Activated naive CD8-positive, alpha-beta T cell (primary cell): ENCODE results near the gene KLK11.
A peak's percentile ranks its signal among the peaks of the same experiment; 100 is the strongest.

ENCODE experiments used
- H3K27ac Mint-ChIP-seq: one replicate; pipeline ENCODE4 v1.8.0; 2021; ENCODE audit warnings: mixed read lengths
- H3K27me3 Mint-ChIP-seq: one replicate; pipeline ENCODE4 v1.8.0; 2021; ENCODE audit warnings: mixed read lengths
- H3K36me3 Mint-ChIP-seq: one replicate; pipeline ENCODE4 v1.8.0; 2021; ENCODE audit warnings: mixed read lengths
- H3K4me1 Mint-ChIP-seq: one replicate; pipeline ENCODE4 v1.8.0; 2021; ENCODE audit warnings: low read depth, mixed read lengths
- H3K4me3 Mint-ChIP-seq: one replicate; pipeline ENCODE4 v1.8.0; 2021; ENCODE audit warnings: mild to moderate bottlenecking, mixed read lengths
- H3K9me3 Mint-ChIP-seq: one replicate; pipeline ENCODE4 v1.8.0; 2021; ENCODE audit warnings: low read depth, mixed read lengths

The KLK11 gene

DNA sequence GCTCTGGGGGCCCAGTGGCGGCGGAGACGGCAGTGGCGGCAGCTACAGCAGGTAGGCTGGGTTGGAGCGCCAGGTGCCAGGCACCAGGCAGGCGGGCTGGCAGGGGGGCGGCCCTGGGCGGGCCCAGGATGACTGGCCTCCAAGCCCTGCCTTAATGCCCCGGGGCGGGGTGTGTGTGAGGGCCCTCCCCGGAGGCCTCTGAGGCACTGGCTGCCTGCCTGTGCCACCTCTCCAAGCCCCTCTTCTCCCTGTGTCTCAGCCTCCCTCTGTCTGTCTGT lies at the start of gene KLK11:
KLK11 (minus strand) TSS at position 63 of the 278 bp plus-strand sequence. CDS start 985 bp downstream, outside the sequence.
- H3K36me3 Mint-ChIP-seq: no peaks in the 10 kb centered on the region
- peaks cover 25% of the 10 kb centered on the region for H3K27me3 Mint-ChIP-seq
- H3K9me3 Mint-ChIP-seq: no peaks in the 10 kb centered on the region
- no peak within 1 kb of the TSS for H3K27ac Mint-ChIP-seq
- H3K4me1 Mint-ChIP-seq: no peaks in the 10 kb centered on the region
- no peak within 1 kb of the TSS for H3K4me3 Mint-ChIP-seq

- Mint-ChIP-seq H3K4me3 (no peak overlapping the region), H3K9me3 (peaks cover 17% of the 10 kb centered on the region), H3K27me3 (peaks cover 7% of the 10 kb centered on the region), H3K36me3 (peaks cover 9% of the 10 kb centered on the region), H3K27ac (no peak overlapping the region), H3K4me1 (no peaks in the 10 kb centered on the region)
Measured at GRCh38 chr19:51075998-51076397, 49.6 kb upstream of the KLK11 start.

DNA sequence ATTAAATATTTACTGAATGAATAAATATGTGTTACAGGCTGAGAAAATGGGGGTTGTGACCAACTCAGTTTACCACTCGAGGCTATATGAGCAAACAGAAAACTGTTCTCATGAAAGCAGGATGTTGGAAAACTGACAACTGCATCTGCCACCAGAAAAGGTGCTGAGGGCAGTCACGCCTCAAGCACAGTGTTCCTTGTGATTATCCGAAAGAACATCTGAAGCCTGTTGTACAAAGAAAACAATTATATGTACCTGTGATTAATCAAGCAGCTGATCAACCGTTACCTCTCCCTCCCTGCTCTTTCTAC lies 44.6 kb upstream of the KLK11 start:
- Mint-ChIP-seq H3K27me3 (peaks cover 16% of the 10 kb centered on the region), H3K4me1 (no peaks in the 10 kb centered on the region), H3K27ac (no peak overlapping the region), H3K4me3 (no peak overlapping the region), H3K36me3 (peaks cover 9% of the 10 kb centered on the region), H3K9me3 (peaks cover 17% of the 10 kb centered on the region)

DNA sequence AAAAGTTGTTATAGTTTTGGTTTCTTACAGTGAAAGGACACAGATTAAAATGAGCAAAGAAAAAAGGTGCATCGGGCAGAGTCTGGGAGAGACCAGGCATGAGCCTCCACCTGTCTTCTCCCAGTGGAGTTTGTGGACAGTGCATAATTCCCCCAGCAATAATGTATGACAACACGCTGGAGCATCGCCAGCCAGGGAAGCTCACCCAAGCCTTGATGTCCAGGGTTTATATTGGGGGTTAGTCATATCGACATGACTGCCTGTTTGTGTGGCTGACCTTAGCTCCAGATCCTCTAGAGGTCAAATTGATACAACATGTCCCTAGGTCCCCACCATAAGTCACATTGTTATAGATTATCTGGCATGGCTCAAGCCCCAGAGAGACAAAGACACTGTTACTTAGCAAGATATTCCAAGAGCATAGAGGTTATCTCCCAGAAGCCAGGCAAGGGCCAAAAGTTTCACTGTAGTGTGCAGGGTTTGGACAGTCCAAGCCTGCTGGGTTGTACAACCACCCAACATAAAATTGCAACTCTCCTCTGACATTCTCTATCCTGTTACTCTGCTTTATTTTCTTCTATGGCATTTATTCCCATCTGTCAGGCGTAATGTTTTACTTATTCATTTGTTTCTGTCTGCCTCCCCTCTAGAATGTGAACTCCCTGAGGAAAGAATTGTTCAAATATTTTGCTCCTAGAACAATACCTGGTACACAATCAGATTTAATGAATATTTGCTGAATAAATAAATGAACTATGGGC lies 44.1 kb upstream of the KLK11 start:
- no peak overlapping the region for H3K4me3 Mint-ChIP-seq
- H3K27me3 Mint-ChIP-seq: peaks cover 18% of the 10 kb centered on the region
- H3K36me3 Mint-ChIP-seq: peaks cover 9% of the 10 kb centered on the region
- peaks cover 17% of the 10 kb centered on the region for H3K9me3 Mint-ChIP-seq
- no peaks in the 10 kb centered on the region for H3K4me1 Mint-ChIP-seq
- H3K27ac Mint-ChIP-seq: no peak overlapping the region

- Mint-ChIP-seq H3K4me3 (no peak overlapping the region), H3K9me3 (no peaks in the 10 kb centered on the region), H3K27me3 (peaks cover 23% of the 10 kb centered on the region), H3K27ac (no peak overlapping the region), H3K4me1 (peaks cover 5% of the 10 kb centered on the region), H3K36me3 (no peaks in the 10 kb centered on the region)
Measured at GRCh38 chr19:51066393-51067186, 40.2 kb upstream of the KLK11 start.

DNA sequence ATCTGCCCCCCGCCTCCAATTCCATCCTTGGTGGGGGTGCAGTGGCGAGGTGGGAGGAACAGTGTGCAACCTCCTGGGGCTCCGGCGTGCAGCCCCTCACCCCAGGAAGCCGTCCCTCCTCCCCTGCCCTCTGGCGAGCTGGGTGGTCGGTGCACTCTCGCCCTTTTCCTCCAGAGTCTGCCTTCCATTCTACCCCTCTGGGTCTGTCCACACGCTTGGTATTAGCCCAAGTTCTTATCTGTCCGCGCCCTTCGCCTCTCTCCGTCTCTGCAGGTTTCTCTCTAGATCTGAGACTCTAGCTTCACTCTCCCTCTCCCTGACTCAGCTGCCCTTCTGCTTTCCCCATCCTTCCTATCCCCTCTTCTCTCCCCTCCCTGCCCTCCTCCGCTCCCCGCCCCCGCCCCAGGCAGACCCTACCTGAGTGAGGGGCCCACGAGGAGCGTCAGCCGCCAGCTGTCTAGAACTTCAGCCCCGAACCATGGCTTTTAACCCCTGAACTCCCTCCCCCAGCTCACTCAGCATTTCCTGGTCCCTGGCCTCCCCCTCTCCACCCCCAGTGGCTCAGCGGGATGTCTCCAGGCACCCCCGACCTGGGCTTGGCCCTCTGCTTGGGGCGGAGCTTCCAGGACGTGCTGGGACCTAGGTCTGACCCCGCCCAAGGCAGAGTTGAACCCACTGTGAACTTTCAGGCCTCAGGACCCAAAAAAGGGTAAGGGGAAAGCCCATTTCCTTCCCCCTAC lies 39.0 kb upstream of the KLK11 start:
- H3K9me3 Mint-ChIP-seq: no peaks in the 10 kb centered on the region

GRCh38 chr19:51064534-51065220 lies 38.3 kb upstream of the KLK11 start, which contains the start of gene KLK13:
Gene KLK13 (minus strand): TSS chr19:51065092. CDS start chr19:51065067, 25 bp downstream.
- peaks cover 5% of the 10 kb centered on the region for H3K4me1 Mint-ChIP-seq
- H3K36me3 Mint-ChIP-seq: no peaks in the 10 kb centered on the region
- peak within 1 kb of the TSS; percentile 75 for H3K4me3 Mint-ChIP-seq
- H3K9me3 Mint-ChIP-seq: no peaks in the 10 kb centered on the region
- peaks cover 32% of the 10 kb centered on the region for H3K27me3 Mint-ChIP-seq
- no peak within 1 kb of the TSS for H3K27ac Mint-ChIP-seq

More for the DNA sequence above, 39.0 kb upstream of the KLK11 start:
- H3K4me1 Mint-ChIP-seq: peaks cover 5% of the 10 kb centered on the region
- peak overlapping the region; percentile 75 for H3K4me3 Mint-ChIP-seq
- H3K27ac Mint-ChIP-seq: no peak overlapping the region
- no peaks in the 10 kb centered on the region for H3K36me3 Mint-ChIP-seq
- H3K27me3 Mint-ChIP-seq: peaks cover 32% of the 10 kb centered on the region

- peaks cover 32% of the 10 kb centered on the region for H3K27me3 Mint-ChIP-seq
- H3K27ac Mint-ChIP-seq: no peak overlapping the region
- no peaks in the 10 kb centered on the region for H3K36me3 Mint-ChIP-seq
- H3K9me3 Mint-ChIP-seq: no peaks in the 10 kb centered on the region
- H3K4me3 Mint-ChIP-seq: peak overlapping the region; percentile 60
- peaks cover 5% of the 10 kb centered on the region for H3K4me1 Mint-ChIP-seq
Measured at GRCh38 chr19:51063664-51064063, 37.2 kb upstream of the KLK11 start.

DNA sequence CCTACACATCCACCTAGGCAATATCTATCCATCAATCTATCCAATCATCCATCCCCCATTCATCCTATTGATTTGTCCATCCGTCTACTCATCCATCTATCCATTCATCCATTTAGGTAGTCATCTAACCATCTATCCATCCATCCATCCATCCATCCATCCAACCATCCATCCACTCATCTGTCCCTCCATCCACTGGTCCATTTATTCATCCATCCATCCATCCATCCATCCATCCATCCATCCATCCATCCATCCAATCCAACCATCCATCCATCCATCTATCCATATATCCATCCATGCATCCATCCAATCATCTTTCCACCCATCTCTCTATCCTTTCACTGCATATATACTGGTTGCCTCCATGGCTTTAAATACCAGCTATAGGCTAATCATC lies 34.6 kb upstream of the KLK11 start:
- Mint-ChIP-seq H3K27ac (no peak overlapping the region), H3K27me3 (peaks cover 23% of the 10 kb centered on the region), H3K4me1 (peaks cover 5% of the 10 kb centered on the region)

DNA sequence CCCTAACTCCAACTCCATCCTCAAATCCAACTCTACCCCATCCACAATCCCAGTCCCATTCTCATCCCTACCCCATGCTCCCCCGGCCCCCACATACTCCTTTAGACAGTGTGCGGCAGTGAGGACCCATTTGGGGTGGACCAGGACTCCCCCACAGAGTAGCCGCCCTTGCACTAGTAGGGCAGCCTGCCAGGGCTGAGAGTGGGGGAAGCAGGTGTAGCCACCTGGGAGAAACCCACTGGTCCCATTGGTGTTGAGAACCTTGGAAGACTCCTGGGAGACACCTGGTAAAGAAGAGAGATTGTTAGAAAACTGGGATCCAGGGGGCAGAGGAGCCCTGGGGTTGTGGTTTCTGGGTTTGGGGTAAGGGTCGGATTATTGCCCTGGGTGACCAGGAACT lies 33.9 kb upstream of the KLK11 start:
- no peaks in the 10 kb centered on the region for H3K9me3 Mint-ChIP-seq
- H3K36me3 Mint-ChIP-seq: no peaks in the 10 kb centered on the region
- H3K27ac Mint-ChIP-seq: no peak overlapping the region

More for the DNA sequence above, 34.6 kb upstream of the KLK11 start:
- H3K9me3 Mint-ChIP-seq: no peaks in the 10 kb centered on the region
- H3K36me3 Mint-ChIP-seq: no peaks in the 10 kb centered on the region
- H3K4me3 Mint-ChIP-seq: no peak overlapping the region

DNA sequence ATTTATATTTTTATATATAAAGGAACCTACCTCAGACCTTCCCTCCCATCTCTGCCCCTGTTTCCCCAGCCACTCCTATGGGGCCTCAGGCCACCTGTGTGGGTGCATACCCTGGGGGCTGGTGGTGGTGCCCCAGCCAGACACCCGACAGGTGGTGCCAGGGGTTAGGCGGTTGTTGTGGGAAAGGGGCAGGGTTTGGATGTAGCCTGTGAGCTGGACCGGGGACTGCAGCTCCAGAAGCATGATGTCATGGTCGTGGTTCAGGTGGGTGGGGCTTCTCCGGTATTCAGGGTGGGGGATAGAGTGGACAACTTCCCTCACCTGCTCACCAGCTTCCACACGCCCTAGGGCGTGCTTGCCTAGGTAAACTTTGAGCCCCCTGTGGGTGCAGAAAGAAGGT lies 33.3 kb upstream of the KLK11 start:
- H3K9me3 Mint-ChIP-seq: no peaks in the 10 kb centered on the region
- H3K36me3 Mint-ChIP-seq: no peaks in the 10 kb centered on the region
- H3K4me1 Mint-ChIP-seq: peaks cover 3% of the 10 kb centered on the region
- peaks cover 20% of the 10 kb centered on the region for H3K27me3 Mint-ChIP-seq
- H3K27ac Mint-ChIP-seq: no peak overlapping the region
- no peak overlapping the region for H3K4me3 Mint-ChIP-seq

More for the DNA sequence above, 33.9 kb upstream of the KLK11 start:
- H3K4me1 Mint-ChIP-seq: peaks cover 4% of the 10 kb centered on the region
- H3K27me3 Mint-ChIP-seq: peaks cover 21% of the 10 kb centered on the region
- no peak overlapping the region for H3K4me3 Mint-ChIP-seq

DNA sequence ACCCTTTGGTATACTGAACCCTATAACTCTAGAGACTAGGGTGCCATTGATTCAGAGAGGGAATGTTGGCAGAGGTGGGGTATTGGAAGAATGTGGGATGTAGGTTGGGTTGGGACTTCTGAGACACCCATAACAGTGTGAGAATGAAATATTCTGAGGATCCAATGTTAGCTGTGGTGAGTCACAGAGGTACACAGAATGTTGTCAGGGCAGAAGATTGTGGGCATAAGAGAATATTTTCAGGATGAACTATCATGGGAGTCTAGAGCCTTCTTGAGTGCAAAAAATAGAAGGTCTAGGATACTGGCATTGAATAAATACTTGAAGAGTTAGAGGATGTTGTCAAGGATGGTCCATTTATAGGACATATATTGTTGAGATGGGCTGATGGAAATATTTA lies 29.4 kb upstream of the KLK11 start:
- Mint-ChIP-seq H3K9me3 (no peaks in the 10 kb centered on the region), H3K4me1 (no peaks in the 10 kb centered on the region), H3K27me3 (peaks cover 23% of the 10 kb centered on the region), H3K36me3 (no peaks in the 10 kb centered on the region), H3K27ac (no peak overlapping the region), H3K4me3 (no peak overlapping the region)

- H3K4me3 Mint-ChIP-seq: no peak overlapping the region
- H3K9me3 Mint-ChIP-seq: no peaks in the 10 kb centered on the region
- H3K4me1 Mint-ChIP-seq: no peaks in the 10 kb centered on the region
- peaks cover 11% of the 10 kb centered on the region for H3K27me3 Mint-ChIP-seq
- no peak overlapping the region for H3K27ac Mint-ChIP-seq
- peaks cover 4% of the 10 kb centered on the region for H3K36me3 Mint-ChIP-seq
Measured at GRCh38 chr19:51047031-51047335, 20.6 kb upstream of the KLK11 start.

GRCh38 chr19:51044327-51044726 lies 17.9 kb upstream of the KLK11 start:
- Mint-ChIP-seq H3K27ac (no peak overlapping the region), H3K4me3 (no peak overlapping the region), H3K9me3 (no peaks in the 10 kb centered on the region), H3K4me1 (no peaks in the 10 kb centered on the region), H3K36me3 (no peaks in the 10 kb centered on the region), H3K27me3 (peaks cover 5% of the 10 kb centered on the region)

- Mint-ChIP-seq H3K36me3 (no peaks in the 10 kb centered on the region), H3K4me3 (no peak overlapping the region), H3K4me1 (no peaks in the 10 kb centered on the region), H3K27me3 (no peaks in the 10 kb centered on the region), H3K27ac (no peak overlapping the region), H3K9me3 (no peaks in the 10 kb centered on the region)
Measured at GRCh38 chr19:51043497-51043896, 17.1 kb upstream of the KLK11 start.
